Esophagus muscularis mucosa (tissue), 4 donors: ENCODE data around the gene NCF4.

Source experiments
- CTCF ChIP-seq, 3 experiments: fragments of 200-600 bp in 2 of 3; fragments of 450-650 bp in 1 of 3; sonication (generic) in 2 of 3; IDR thresholded peaks; one replicate each; pipeline ENCODE4 v1.5.1; 2017 to 2019; ENCODE audit warnings: antibody characterized with exemption in 3 of 3, mild to moderate bottlenecking in 2 of 3, moderate library complexity in 1 of 3
- EP300 ChIP-seq: sonication (generic); formaldehyde crosslinking; IDR thresholded peaks from one replicate; pipeline ENCODE4 v1.6.1; 2017; ENCODE audit warnings: antibody characterized with exemption
- POLR2A ChIP-seq: fragments of 450-650 bp; IDR thresholded peaks from one replicate; pipeline ENCODE4 v1.6.1; 2017; ENCODE audit warnings: antibody characterized with exemption, moderate library complexity, mild to moderate bottlenecking, low read depth
- POLR2AphosphoS5 ChIP-seq, 2 donors: sonication (generic); formaldehyde crosslinking; IDR thresholded peaks; one replicate each; pipeline ENCODE4 v1.6.1; 2017; ENCODE audit warnings: antibody characterized with exemption in 2 of 2

GRCh38 chr22:36855478-36855877 is 5.3 kb upstream of the NCF4 start:
- no peak for TF ChIP-seq CTCF (IDR thresholded peaks at IDR 0.05)
- TF ChIP-seq EP300 = no peak
- TF ChIP-seq POLR2A = no peak
- no peak for TF ChIP-seq POLR2AphosphoS5 (IDR thresholded peaks at IDR 0.05)
